Measurements from ENCODE around the gene B4GALT3. TPM values are rescaled to one million over a fixed set of nuclear protein-coding genes. Genes with fewer than 3 reads are reported as not detected.

The B4GALT3 gene
- total and polyA plus RNA-seq, 4 experiments from 2014 or later, result 55.9 to 71.5 (median 62.5) TPM

DNA sequence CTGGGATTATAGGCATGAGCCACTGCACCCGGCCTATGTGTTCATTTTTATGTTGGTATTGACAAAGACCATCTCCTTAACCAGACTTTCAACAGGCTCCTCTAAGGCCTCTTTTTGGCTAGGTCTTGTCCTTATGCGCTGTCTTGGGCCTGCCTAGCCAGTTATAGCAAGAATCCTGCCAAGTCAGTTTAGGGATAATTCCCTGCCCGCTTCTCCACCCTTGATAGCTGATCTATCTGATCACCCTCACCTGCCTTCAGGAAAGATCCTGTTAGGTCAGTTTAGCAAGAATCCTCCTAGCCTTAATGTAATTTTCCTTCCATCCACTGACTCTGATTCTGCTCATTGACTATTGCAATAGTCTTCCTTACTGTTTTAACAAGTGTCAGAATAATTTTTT is 2.4 kb upstream of the B4GALT3 start:
- intact Hi-C loops (cut with micrococcal nuclease), result loop anchor here (1.0 kb wide), 1 partner anchor 112 kb away; no protein-coding TSS in a partner anchor
- H3K9me3 ChIP-seq (ENCODE audit: control insufficient read depth in 1 of 2, low read length in 2 of 2), result no peaks in the 10 kb centered on the region
- H3K27me3 ChIP-seq (ENCODE audit: insufficient read depth, low read length), result no peaks in the 10 kb centered on the region
- H3K4me1 ChIP-seq (ENCODE audit: insufficient read depth, low read length), result peaks cover 80% of the 10 kb centered on the region
- DNase-seq, result no peak
- Mint-ChIP-seq H3K36me3 (peaks cover 10 to 25% of the 10 kb centered on the region in 2 donors), H3K9me3 (no peaks in the 10 kb centered on the region), H3K4me1 (peaks cover 57 to 87% (median 76%) of the 10 kb centered on the region in 4 donors), H3K4me3 (peak overlapping the region in 3 of 8 donors; percentile 15 to 39 (median 21)), H3K27me3 (no peaks in the 10 kb centered on the region), H3K27ac (peak overlapping the region in 6 of 7 donors; percentile 32 to 91 (median 81))
- H3K36me3 ChIP-seq (ENCODE audit: insufficient read depth, low read length), result peaks cover 10% of the 10 kb centered on the region
- ChIA-PET POLR2A (ENCODE audit: partially characterized antibody) (interaction anchor here (0.7 to 5.6 kb wide), 4 partner anchors 11 to 570 kb away, joined by 3 to 132 read pairs (median 28); partner anchors contain the start of genes DUSP12, PPOX and TOMM40L), CTCF (ENCODE audit: partially characterized antibody) (interaction anchor here (0.7 to 5.7 kb wide), 9 partner anchors 12 to 179 kb away, joined by 3 to 121 read pairs (median 11); partner anchors contain the start of genes APOA2, NDUFS2, PPOX and TOMM40L)
- no peak overlapping the region for H3K27ac ChIP-seq (ENCODE audit: low read depth, low read length)
- no peak overlapping the region for H3K4me3 ChIP-seq (ENCODE audit: low read length in 2 of 2)

DNA sequence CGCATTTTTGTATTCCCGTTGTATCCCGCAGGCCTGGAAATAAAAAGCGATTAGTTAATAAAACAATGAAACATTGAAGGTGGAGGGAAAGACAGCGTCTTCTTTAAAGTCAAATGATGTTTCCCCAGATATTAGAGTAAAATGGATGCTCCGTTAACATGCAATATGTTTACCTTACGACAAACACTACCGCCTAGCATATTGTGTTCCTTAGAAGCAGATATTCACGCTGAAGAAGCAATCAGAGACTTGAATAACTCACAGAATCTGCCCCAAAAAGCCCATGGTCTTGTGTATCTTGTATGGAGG is 583 bp upstream of the B4GALT3 start:
- H3K27me3 ChIP-seq (ENCODE audit: insufficient read depth, low read length), result no peaks in the 10 kb centered on the region
- peak overlapping the region; percentile 98 to 100 (median 100) for H3K4me3 Mint-ChIP-seq
- peak overlapping the region; percentile 85 for H3K27ac ChIP-seq (ENCODE audit: low read depth, low read length)
- no peaks in the 10 kb centered on the region for H3K9me3 Mint-ChIP-seq
- DNase-seq, result no peak
- no peaks in the 10 kb centered on the region for H3K27me3 Mint-ChIP-seq
- peaks cover 48 to 85% (median 70%) of the 10 kb centered on the region in 4 donors for H3K4me1 Mint-ChIP-seq
- peak overlapping the region; percentile 95 to 100 (median 99) for H3K27ac Mint-ChIP-seq
- peaks cover 25 to 41% of the 10 kb centered on the region in 2 donors for H3K36me3 Mint-ChIP-seq
- H3K9me3 ChIP-seq (ENCODE audit: control insufficient read depth in 1 of 2, low read length in 2 of 2), result no peaks in the 10 kb centered on the region
- CTCF ChIA-PET (ENCODE audit: partially characterized antibody), result interaction anchor here (1.0 to 4.3 kb wide), 3 partner anchors 11 to 30 kb away, joined by 3 to 48 read pairs (median 31); partner anchors contain the start of gene PPOX
- H3K36me3 ChIP-seq (ENCODE audit: insufficient read depth, low read length), result peaks cover 26% of the 10 kb centered on the region
- intact Hi-C loops (cut with micrococcal nuclease), result loop anchor here (1.0 kb wide), 2 partner anchors 12 to 47 kb away; partner anchors contain the start of gene PPOX
- H3K4me1 ChIP-seq (ENCODE audit: insufficient read depth, low read length), result peaks cover 61% of the 10 kb centered on the region
- POLR2A ChIA-PET (ENCODE audit: partially characterized antibody), result interaction anchor here (0.7 to 3.3 kb wide), 11 partner anchors 8 to 156 kb away, joined by 3 to 80 read pairs (median 13); partner anchors contain the start of genes F11R, NDUFS2, PPOX and TOMM40L
- H3K4me3 ChIP-seq (ENCODE audit: low read length in 2 of 2), result peak overlapping the region; percentile 90 to 97

DNA sequence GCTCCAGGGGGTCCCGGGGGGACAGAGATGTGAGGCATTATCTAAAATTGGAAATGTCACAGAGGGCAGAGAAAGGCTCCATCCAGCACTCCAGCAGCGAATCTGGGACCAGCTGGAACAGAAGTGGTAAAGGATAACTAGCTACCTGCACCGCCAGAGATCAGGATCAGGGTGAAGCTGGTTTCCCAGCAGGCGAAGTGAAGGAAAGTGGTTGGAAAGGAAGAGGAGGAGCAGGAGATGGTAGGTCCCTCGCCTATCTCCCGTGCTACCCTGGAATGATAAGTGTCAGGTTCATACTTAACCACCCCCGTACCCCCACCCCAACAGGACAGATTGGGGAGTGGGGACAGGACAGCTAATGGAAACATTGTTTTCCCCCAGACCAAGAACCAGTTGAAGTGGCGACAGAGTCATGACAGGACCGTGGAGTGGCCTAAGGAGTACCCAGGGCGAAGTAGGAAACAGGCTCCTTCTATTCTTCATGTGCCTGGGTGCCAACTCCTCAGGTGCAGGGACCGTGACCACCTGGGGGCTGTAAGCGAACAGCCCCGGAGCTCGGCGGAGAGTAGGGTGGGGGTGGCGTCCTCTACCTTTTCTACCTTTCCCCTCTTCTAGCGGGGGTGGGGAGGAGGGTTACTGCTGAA is 717 bp downstream of the B4GALT3 start:
- CTCF ChIA-PET (ENCODE audit: partially characterized antibody), result interaction anchor here (1.7 to 4.3 kb wide), 4 partner anchors 9 to 49 kb away, joined by 5 to 48 read pairs (median 19); partner anchors contain the start of genes PPOX and TOMM40L
- no peak for DNase-seq
- POLR2A ChIA-PET (ENCODE audit: partially characterized antibody), result interaction anchor here (0.9 to 3.3 kb wide), 16 partner anchors 9 to 214 kb away, joined by 3 to 80 read pairs (median 7); partner anchors contain the start of genes F11R, NDUFS2, PPOX and SDHC
- Mint-ChIP-seq H3K9me3 (no peaks in the 10 kb centered on the region), H3K27ac (peak overlapping the region; percentile 95 to 100 (median 99)), H3K4me3 (peak overlapping the region; percentile 98 to 100 (median 100)), H3K4me1 (peaks cover 40 to 84% (median 61%) of the 10 kb centered on the region in 4 donors), H3K27me3 (no peaks in the 10 kb centered on the region), H3K36me3 (peaks cover 35 to 54% of the 10 kb centered on the region in 2 donors)
- peaks cover 39% of the 10 kb centered on the region for H3K36me3 ChIP-seq (ENCODE audit: insufficient read depth, low read length)
- H3K9me3 ChIP-seq (ENCODE audit: control insufficient read depth in 1 of 2, low read length in 2 of 2), result no peaks in the 10 kb centered on the region
- H3K27me3 ChIP-seq (ENCODE audit: insufficient read depth, low read length), result no peaks in the 10 kb centered on the region
- peak overlapping the region; percentile 90 to 97 for H3K4me3 ChIP-seq (ENCODE audit: low read length in 2 of 2)
- peaks cover 48% of the 10 kb centered on the region for H3K4me1 ChIP-seq (ENCODE audit: insufficient read depth, low read length)
- peak overlapping the region; percentile 85 for H3K27ac ChIP-seq (ENCODE audit: low read depth, low read length)
- intact Hi-C loops (cut with micrococcal nuclease), result loop anchor here (1.0 kb wide), 2 partner anchors 10 to 49 kb away; partner anchors contain the start of gene PPOX

DNA sequence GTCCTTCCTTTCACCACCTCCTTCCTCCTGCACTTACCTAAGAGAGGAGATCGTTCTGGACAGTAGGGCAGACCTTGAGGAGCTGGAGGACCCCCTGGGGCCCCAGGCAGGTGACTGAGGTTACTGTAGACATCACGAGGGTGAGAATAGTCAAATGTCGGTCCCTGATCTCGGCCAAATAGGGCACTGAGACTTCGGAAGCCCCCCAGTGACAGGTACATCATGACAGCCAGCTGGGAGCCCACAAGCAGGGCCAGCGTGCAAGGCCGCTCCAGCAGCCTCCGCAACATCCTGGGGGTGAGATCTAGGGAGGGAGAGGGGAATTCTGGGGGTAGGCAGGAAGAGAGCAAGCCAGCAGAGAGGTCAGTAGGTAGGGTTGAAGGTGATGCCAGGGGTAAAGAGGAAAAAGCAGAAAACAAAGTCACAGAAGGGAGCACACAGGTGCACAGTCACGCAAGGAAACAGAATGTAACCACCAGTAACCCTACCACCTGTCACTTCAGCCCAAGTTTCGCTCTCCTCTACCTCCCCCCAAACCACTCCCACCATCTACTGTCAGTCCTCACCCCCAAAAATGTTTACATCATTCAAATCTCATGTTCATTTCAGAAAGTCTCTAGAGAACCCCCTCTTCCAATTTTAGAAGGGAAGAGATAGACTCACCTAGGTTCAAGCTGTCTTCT is 1.4 kb downstream of the B4GALT3 start:
- H3K27me3 Mint-ChIP-seq, result no peaks in the 10 kb centered on the region
- Histone ChIP-seq H3K4me1 (ENCODE audit: insufficient read depth, low read length) (peaks cover 42% of the 10 kb centered on the region), H3K27me3 (ENCODE audit: insufficient read depth, low read length) (no peaks in the 10 kb centered on the region), H3K4me3 (ENCODE audit: low read length in 2 of 2) (peak overlapping the region; percentile 90 to 97), H3K9me3 (ENCODE audit: control insufficient read depth in 1 of 2, low read length in 2 of 2) (no peaks in the 10 kb centered on the region), H3K27ac (ENCODE audit: low read depth, low read length) (peak overlapping the region; percentile 85), H3K36me3 (ENCODE audit: insufficient read depth, low read length) (peaks cover 45% of the 10 kb centered on the region)
- H3K36me3 Mint-ChIP-seq, result peaks cover 42 to 61% of the 10 kb centered on the region in 2 donors
- intact Hi-C loops (cut with micrococcal nuclease), result no loop called here
- ChIA-PET CTCF (ENCODE audit: partially characterized antibody) (interaction anchor here (1.7 to 4.3 kb wide), 4 partner anchors 9 to 50 kb away, joined by 5 to 48 read pairs (median 19); partner anchors contain the start of genes PPOX and TOMM40L), POLR2A (ENCODE audit: partially characterized antibody) (interaction anchor here (0.7 to 3.3 kb wide), 15 partner anchors 10 to 214 kb away, joined by 3 to 80 read pairs (median 8); partner anchors contain the start of genes DEDD, NDUFS2, PPOX and TOMM40L)
- H3K27ac Mint-ChIP-seq, result peak overlapping the region; percentile 95 to 100 (median 99)
- H3K4me1 Mint-ChIP-seq, result peaks cover 40 to 84% (median 59%) of the 10 kb centered on the region in 4 donors
- no peaks in the 10 kb centered on the region for H3K9me3 Mint-ChIP-seq
- peak overlapping the region; percentile 98 to 100 (median 100) for H3K4me3 Mint-ChIP-seq
- no peak for DNase-seq

DNA sequence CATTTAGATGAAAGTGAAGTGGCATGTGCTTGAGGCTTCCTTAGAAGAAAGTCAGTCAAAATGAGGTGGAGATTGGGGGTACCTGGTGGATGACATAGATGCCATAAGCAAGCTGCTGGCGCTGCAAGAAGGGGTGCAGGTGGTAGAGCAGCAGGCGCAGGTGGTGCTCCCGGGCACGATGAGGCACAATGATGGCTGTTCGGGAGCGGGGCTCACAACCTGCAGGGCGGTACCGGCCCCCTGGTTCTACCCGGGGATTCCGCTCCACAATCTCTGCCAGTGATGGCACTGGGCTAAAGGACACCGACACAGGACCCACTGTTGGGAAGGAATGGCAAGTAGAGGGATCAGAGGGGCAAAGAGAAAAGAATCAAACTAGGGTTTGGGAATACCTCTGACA is 2.4 kb downstream of the B4GALT3 start:
- ChIA-PET POLR2A (ENCODE audit: partially characterized antibody) (interaction anchor here (0.6 to 3.3 kb wide), 5 partner anchors 9 to 139 kb away, joined by 3 to 80 read pairs (median 4); partner anchors contain the start of genes DEDD, NDUFS2 and PPOX), CTCF (ENCODE audit: partially characterized antibody) (interaction anchor here (3.4 to 4.3 kb wide), 2 partner anchors 8 to 16 kb away, joined by 31 to 48 read pairs; partner anchors contain the start of gene PPOX)
- Histone ChIP-seq H3K36me3 (ENCODE audit: insufficient read depth, low read length) (peaks cover 53% of the 10 kb centered on the region), H3K27ac (ENCODE audit: low read depth, low read length) (no peak overlapping the region), H3K27me3 (ENCODE audit: insufficient read depth, low read length) (no peaks in the 10 kb centered on the region), H3K4me3 (ENCODE audit: low read length in 2 of 2) (no peak overlapping the region), H3K9me3 (ENCODE audit: control insufficient read depth in 1 of 2, low read length in 2 of 2) (no peaks in the 10 kb centered on the region), H3K4me1 (ENCODE audit: insufficient read depth, low read length) (peaks cover 32% of the 10 kb centered on the region)
- H3K36me3 Mint-ChIP-seq, result peaks cover 45 to 66% of the 10 kb centered on the region in 2 donors
- intact Hi-C loops (cut with micrococcal nuclease), result no loop called here
- H3K9me3 Mint-ChIP-seq, result no peaks in the 10 kb centered on the region
- H3K27ac Mint-ChIP-seq, result peak overlapping the region in 5 of 7 donors; percentile 61 to 95 (median 76)
- H3K4me1 Mint-ChIP-seq, result peaks cover 32 to 76% (median 49%) of the 10 kb centered on the region in 4 donors
- H3K27me3 Mint-ChIP-seq, result no peaks in the 10 kb centered on the region
- no peak for DNase-seq
- peak overlapping the region in 6 of 8 donors; percentile 36 to 100 (median 50) for H3K4me3 Mint-ChIP-seq

DNA sequence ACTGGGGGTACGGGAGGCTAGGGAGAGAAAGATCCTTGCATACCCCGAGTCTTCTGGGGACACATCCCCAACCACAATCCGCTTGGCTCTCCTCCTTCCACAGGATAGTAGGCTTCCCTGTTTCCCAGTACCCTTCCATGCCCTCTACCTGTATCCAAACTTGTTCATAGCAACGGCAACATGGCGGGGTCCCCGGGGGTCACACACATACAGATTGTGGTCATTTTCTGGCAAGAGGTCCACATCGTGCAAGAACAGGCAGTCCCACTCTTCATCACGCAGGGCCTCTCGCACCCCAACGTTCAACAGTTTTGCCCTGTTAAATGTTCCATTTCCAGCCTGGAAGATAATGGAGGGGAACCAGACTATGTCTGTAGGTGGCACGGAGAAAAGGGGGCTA is 3.6 kb downstream of the B4GALT3 start:
- H3K27me3 ChIP-seq (ENCODE audit: insufficient read depth, low read length), result no peaks in the 10 kb centered on the region
- no peak for DNase-seq
- no peaks in the 10 kb centered on the region for H3K9me3 ChIP-seq (ENCODE audit: control insufficient read depth in 1 of 2, low read length in 2 of 2)
- H3K4me3 Mint-ChIP-seq, result no peak overlapping the region
- H3K9me3 Mint-ChIP-seq, result no peaks in the 10 kb centered on the region
- no peak overlapping the region for H3K4me3 ChIP-seq (ENCODE audit: low read length in 2 of 2)
- intact Hi-C loops (cut with micrococcal nuclease), result no loop called here
- POLR2A ChIA-PET (ENCODE audit: partially characterized antibody), result no interaction called here
- H3K27ac ChIP-seq (ENCODE audit: low read depth, low read length), result no peak overlapping the region
- CTCF ChIA-PET (ENCODE audit: partially characterized antibody), result interaction anchor here (0.6 to 4.3 kb wide), 2 partner anchors 9 to 18 kb away, joined by 3 to 31 read pairs; no protein-coding TSS in a partner anchor
- H3K27me3 Mint-ChIP-seq, result no peaks in the 10 kb centered on the region
- peaks cover 30% of the 10 kb centered on the region for H3K4me1 ChIP-seq (ENCODE audit: insufficient read depth, low read length)
- H3K36me3 Mint-ChIP-seq, result peaks cover 48 to 76% of the 10 kb centered on the region in 2 donors
- H3K4me1 Mint-ChIP-seq, result peaks cover 30 to 74% (median 53%) of the 10 kb centered on the region in 4 donors
- H3K36me3 ChIP-seq (ENCODE audit: insufficient read depth, low read length), result peaks cover 59% of the 10 kb centered on the region
- H3K27ac Mint-ChIP-seq, result peak overlapping the region in 3 of 7 donors; percentile 30 to 68 (median 53)

All from CD4-positive, alpha-beta memory T cell (primary cell).